SKM-1 (cell line): Measurements from ENCODE around the gene G6PD.
"Not testable (repeated sequence)": the region's sequence is repeated elsewhere in the genome, so short reads cannot be mapped to it uniquely, and the experiment has no call there.

Source experiments
- DNase-seq: peaks from one replicate; lab custom pipeline; 2025; ENCODE audit not compliant: unreplicated experiment; lab: John Stamatoyannopoulos, UW

Gene G6PD

DNA sequence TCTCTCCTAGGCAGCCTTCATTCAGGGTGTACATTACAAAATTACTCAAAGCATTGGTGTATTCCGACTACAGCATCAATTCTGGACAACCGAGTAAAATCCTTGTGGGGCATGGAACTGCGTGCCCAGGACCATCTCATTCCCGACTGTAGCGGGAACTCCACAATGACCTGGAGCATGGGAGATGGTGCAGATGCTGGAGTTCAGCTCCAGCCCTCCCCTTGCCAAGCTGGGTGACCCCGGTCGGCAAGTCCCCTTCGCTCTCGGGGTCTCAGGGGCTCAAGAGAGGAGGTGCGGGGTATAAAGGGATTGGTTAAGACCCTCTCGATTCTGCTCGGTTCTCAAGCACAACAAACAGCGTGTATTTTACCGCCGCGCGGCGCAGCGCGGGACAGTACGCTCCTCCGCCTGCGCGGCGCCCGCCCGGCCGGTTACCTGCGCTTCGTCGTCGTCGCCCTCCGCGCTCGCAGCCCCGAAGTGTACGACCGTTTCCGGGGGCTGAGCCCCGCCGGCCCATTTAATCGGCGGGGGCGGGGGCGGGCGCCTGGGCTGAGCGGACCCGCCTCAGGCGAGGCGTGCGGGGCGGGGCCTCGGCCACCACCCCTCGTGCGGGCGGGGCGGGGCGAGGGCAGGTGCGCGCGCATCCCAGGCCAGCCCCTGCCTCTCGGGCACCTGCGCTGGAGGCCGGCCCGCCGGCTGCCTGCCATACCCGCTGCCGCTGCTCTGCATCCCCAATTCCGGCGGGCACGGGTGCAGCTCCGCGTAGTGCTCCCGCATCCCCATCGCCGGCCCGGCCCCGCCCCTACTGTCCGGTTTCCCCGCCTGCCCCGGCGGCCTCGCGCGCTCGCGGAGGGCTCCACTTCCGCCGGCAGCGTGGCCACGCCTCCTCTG lies at the start of gene G6PD:
TSS of gene G6PD (minus strand) at position 493 of the 891 bp plus-strand sequence. CDS start 691 bp downstream, outside the sequence.
- DNase-seq, result peak; percentile 17

- no peak for DNase-seq
Measured at GRCh38 chrX:154595559-154596249, 49.1 kb upstream of the G6PD start.

DNA sequence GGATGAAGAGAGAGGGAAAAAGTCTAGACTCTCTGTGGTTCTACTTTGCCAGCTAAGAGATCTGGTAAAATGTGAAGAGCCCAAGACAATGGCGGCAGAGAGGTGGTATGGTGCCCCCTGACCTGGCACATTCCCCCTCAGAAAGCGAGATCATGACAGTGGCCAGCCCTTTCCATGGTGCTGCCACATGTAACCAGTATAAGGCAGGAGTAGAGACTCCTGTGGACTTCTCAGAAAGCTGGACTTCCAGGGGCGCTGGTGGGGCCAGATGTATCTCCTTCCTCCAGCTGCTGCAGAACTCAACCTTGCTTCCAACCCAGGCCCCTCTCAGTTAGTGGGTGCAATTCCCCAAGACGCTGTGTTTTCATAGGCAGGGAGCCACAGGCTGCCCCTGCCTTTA lies 47.8 kb upstream of the G6PD start:
- no peak for DNase-seq

GRCh38 chrX:154593201-154593600 lies 46.6 kb upstream of the G6PD start:
- no peak for DNase-seq

DNA sequence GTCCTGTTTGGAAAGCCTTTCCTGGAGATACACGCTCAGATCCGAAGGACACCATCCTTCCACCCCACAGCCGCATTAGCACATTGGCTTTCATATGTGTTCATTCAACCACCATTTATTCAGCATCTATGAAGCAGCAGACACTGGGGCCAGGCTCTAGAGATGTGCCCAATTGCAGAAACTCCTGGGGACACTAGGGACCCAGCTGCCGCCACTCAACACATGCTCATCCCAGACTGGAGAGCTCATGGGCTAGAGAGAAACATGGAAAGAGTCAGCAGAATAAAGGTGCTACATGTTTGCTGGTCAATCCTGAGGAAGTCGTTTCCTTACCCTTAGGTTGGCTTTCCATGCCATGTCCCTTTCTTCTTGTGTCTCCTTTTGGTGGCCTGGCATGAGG lies 45.9 kb upstream of the G6PD start:
- no peak for DNase-seq

DNA sequence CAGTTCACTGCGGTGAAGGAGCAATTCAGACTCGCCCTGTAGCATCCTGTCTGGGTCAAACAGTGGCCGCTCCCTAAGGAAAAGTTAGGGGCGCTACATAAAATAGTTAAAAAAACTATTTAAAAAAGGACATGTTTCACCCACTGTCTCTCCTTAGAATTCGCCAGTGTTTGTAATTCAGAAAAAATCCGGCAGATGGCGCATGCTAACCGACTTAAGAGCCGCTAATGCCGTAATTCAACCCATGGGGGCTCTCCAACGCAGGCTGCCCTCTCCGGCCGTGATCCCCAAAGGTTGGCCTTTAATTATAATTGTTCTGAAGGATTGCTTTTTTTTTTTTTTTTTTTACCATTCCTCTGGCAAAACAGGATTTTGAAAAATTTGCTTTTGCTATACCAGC lies 43.8 kb upstream of the G6PD start:
- not testable (repeated sequence) for DNase-seq

DNA sequence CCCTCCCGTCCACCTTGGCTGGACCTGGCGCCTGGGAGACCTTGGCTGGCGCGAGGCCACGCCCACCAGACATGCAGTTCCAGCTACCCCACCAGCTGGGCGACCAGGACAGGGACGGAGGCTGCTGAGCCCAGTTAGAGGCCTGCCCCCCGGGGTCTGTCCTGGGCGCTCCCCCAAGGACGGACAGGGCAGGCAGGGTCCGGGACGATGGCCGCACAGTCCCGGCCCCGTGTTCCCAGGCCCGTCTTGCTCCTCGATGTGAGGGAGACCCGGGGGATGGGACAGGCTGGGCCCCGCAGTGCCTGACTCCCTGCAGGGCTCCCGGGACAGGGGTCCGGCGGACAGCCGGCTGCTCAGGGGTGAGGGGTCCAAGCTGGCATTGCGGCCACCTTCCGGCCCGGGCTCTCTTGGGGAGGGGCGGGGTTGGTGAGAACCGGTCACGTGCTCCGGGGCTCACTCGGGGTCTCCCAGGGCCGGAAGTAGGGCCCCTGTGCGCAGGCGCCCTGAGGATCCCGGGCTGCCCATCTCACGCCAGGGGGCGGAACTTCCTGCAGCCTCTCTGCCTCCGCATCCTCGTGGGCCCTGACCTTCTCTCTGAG lies 38.0 kb upstream of the G6PD start, which contains the start of gene CTAG1A:
TSS of gene CTAG1A (plus strand) at position 549 of the 599 bp plus-strand sequence. CDS start 74 bp downstream, outside the sequence.
- DNase-seq, result not testable (repeated sequence)

GRCh38 chrX:154582994-154583393 lies 36.3 kb upstream of the G6PD start:
- DNase-seq, result not testable (repeated sequence)

- DNase-seq, result not testable (repeated sequence)
Measured at GRCh38 chrX:154575076-154575475, 28.4 kb upstream of the G6PD start.

DNA sequence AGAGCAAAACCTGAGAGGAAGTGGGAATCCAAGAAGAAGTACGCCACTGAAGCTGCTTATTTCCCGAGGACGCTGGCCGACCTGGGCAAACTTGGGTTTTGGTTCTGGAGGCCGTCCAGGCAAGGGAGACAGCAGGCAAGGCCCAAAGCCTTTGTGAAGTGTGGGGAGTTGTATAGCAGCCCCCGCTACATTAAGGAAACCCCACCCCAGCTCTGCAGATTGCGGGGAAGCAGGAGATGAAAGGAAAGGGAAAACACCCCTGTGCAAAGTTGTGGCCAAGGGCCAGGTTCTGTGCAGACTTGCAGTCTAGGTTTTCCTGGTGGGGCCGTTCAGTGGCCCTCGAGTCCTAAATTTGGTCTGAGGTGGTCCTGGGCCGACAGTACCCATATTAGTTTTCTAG lies 26.4 kb upstream of the G6PD start:
- not testable (repeated sequence) for DNase-seq

GRCh38 chrX:154570361-154570760 lies 23.7 kb upstream of the G6PD start:
- not testable (repeated sequence) for DNase-seq

- DNase-seq, result not testable (repeated sequence)
Measured at GRCh38 chrX:154562295-154562694, 15.6 kb upstream of the G6PD start.

- not testable (repeated sequence) for DNase-seq
Measured at GRCh38 chrX:154560326-154560725, 13.7 kb upstream of the G6PD start.

DNA sequence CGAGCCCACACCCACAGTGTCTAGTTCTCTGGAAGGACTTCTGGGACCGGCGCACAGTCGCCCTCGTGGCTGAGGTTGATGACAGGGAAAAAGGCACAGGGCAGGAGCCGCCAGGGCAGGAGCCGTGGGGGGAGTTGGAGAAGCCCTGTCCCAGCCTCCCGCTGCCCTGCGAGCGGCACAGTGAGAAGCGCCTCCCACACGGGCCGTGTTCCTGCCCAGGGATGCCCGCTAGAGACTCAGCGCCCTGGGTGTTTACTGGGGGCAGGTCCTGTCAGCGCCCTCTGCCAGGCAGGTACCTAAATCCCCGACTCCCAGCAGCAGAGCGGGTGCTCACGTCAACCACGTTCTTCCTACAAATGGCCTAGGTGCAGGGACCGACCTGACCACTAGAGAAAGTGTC lies 12.2 kb upstream of the G6PD start:
- DNase-seq, result not testable (repeated sequence)

- not testable (repeated sequence) for DNase-seq
Measured at GRCh38 chrX:154558060-154558690, 11.5 kb upstream of the G6PD start.

GRCh38 chrX:154552112-154552806 lies 5.6 kb upstream of the G6PD start:
- DNase-seq, result not testable (repeated sequence)

DNA sequence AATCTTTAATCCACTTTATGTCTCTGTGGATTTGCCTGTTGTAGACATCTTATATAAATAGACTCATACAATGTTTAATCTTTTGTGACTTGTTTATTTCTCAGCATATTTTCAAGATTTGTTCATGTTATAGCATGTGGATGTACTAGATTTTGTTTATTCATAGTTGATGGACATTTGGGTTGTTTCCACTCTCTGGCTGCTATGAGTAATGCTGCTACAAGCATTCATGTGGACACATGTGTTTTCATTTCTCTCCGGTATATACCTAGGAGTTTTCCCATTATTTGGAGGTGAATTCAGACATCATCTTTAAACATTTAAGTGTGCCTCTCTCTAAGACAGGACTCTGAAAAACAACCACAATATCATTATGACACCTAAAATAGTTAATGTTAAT lies 3.1 kb upstream of the G6PD start:
- no peak for DNase-seq

- no peak for DNase-seq
Measured at GRCh38 chrX:154548028-154548316, 1.3 kb upstream of the G6PD start.

- DNase-seq, result peak; percentile 45
Measured at GRCh38 chrX:154547245-154548027, 790 bp upstream of the G6PD start, which contains the start of gene IKBKG. IKBKG (plus strand) TSS chrX:154547620; CDS start chrX:154552003, 4,383 bp downstream.
